HUDEP-2 (cell line): ENCODE measurements around the gene SNRNP27.

Experiments used
- DNase-seq, 76 experiments: peaks; one replicate each; lab custom pipeline; 2025; ENCODE audit not compliant: unreplicated experiment in 76 of 76; lab: John Stamatoyannopoulos, UW

The SNRNP27 gene

GRCh38 chr2:69914950-69915945 is 21.5 kb downstream of the SNRNP27 start, which contains the start of gene MXD1:
TSS of gene MXD1 (plus strand) at chr2:69915109. CDS start at chr2:69915331, 222 bp downstream.
- DNase-seq, result peak in 4 of 76 experiments; percentile 10 to 92 (median 31)

GRCh38 chr2:69916106-69916505 is 22.4 kb downstream of the SNRNP27 start:
- no peak for DNase-seq

- DNase-seq, result peak in 1 of 76 experiments; percentile 8
Measured at GRCh38 chr2:69917852-69918251, 24.1 kb downstream of the SNRNP27 start.

- peak in 1 of 76 experiments; percentile 20 for DNase-seq
Measured at GRCh38 chr2:69918401-69918800, 24.6 kb downstream of the SNRNP27 start.

GRCh38 chr2:69923116-69923515 is 29.4 kb downstream of the SNRNP27 start:
- no peak for DNase-seq

- DNase-seq, result no peak
Measured at GRCh38 chr2:69926849-69927515, 33.2 kb downstream of the SNRNP27 start.

- DNase-seq, result no peak
Measured at GRCh38 chr2:69931832-69932595, 38.3 kb downstream of the SNRNP27 start.

GRCh38 chr2:69932596-69932922 is 38.8 kb downstream of the SNRNP27 start:
- DNase-seq, result no peak

- DNase-seq, result no peak
Measured at GRCh38 chr2:69933254-69933828, 39.6 kb downstream of the SNRNP27 start.

GRCh38 chr2:69933839-69934613 is 40.3 kb downstream of the SNRNP27 start:
- no peak for DNase-seq

- no peak for DNase-seq
Measured at GRCh38 chr2:69934614-69934908, 40.8 kb downstream of the SNRNP27 start.

- DNase-seq, result no peak
Measured at GRCh38 chr2:69935011-69935410, 41.3 kb downstream of the SNRNP27 start.

GRCh38 chr2:69936906-69937305 is 43.1 kb downstream of the SNRNP27 start:
- DNase-seq, result no peak

GRCh38 chr2:69937968-69938367 is 44.2 kb downstream of the SNRNP27 start:
- DNase-seq, result no peak

- DNase-seq, result no peak
Measured at GRCh38 chr2:69939722-69940121, 46.0 kb downstream of the SNRNP27 start.

- DNase-seq, result no peak
Measured at GRCh38 chr2:69940691-69941090, 46.9 kb downstream of the SNRNP27 start.

- no peak for DNase-seq
Measured at GRCh38 chr2:69943000-69943842, 49.5 kb downstream of the SNRNP27 start.

GRCh38 chr2:69943843-69944525 is 50.2 kb downstream of the SNRNP27 start:
- peak in 1 of 76 experiments; percentile 7 for DNase-seq

GRCh38 chr2:69944756-69945155 is 51.0 kb downstream of the SNRNP27 start:
- no peak for DNase-seq
